HFF-Myc (cell line): ENCODE measurements around the gene RREB1.
A peak's percentile ranks its signal among the peaks of the same experiment; 100 is the strongest.

ENCODE experiments used
- DNase-seq: peaks from one replicate; pipeline ENCODE4 v3.0.0-alpha.2; 2011; ENCODE audit warnings: low read depth; ENCODE audit errors: extremely low read depth
- H3K4me3 ChIP-seq: replicated peaks from 2 replicates; pipeline ENCODE4 v1.5.1; 2011; ENCODE audit warnings: low read depth, mild to moderate bottlenecking, control low read depth, low read length
- CTCF ChIP-seq: IDR thresholded peaks from 2 replicates; pipeline ENCODE4 v1.5.1; 2012; ENCODE audit warnings: mild to moderate bottlenecking, low read depth, low read length, control low read depth; ENCODE audit errors: missing control alignments

The RREB1 gene

GRCh38 chr6:7080311-7080710, 27.4 kb upstream of the RREB1 start:
- TF ChIP-seq CTCF = no peak
- DNase-seq = no peak

GRCh38 chr6:7085911-7086310, 21.9 kb upstream of the RREB1 start:
- no peak for TF ChIP-seq CTCF
- H3K4me3 ChIP-seq = no peak overlapping the region
- no peak for DNase-seq

More at GRCh38 chr6:7080311-7080710, 27.4 kb upstream of the RREB1 start:
- no peak overlapping the region for H3K4me3 ChIP-seq

GRCh38 chr6:7086488-7086887, 21.3 kb upstream of the RREB1 start:
- DNase-seq = no peak
- no peak for TF ChIP-seq CTCF

GRCh38 chr6:7087066-7087465, 20.7 kb upstream of the RREB1 start:
- peak overlapping the region; percentile 18 for H3K4me3 ChIP-seq
- no peak for TF ChIP-seq CTCF
- DNase-seq = no peak

More at GRCh38 chr6:7086488-7086887, 21.3 kb upstream of the RREB1 start:
- H3K4me3 ChIP-seq = peak overlapping the region; percentile 18; the same call in 1 of the 2 replicates

GRCh38 chr6:7087491-7087979, 20.2 kb upstream of the RREB1 start:
- TF ChIP-seq CTCF = no peak
- no peak overlapping the region for H3K4me3 ChIP-seq
- no peak for DNase-seq

GRCh38 chr6:7088076-7088742, 19.6 kb upstream of the RREB1 start:
- DNase-seq = no peak
- no peak overlapping the region for H3K4me3 ChIP-seq
- no peak for TF ChIP-seq CTCF

- no peak for TF ChIP-seq CTCF
Measured at GRCh38 chr6:7098993-7099392, 8.8 kb upstream of the RREB1 start.

More at GRCh38 chr6:7098993-7099392, 8.8 kb upstream of the RREB1 start:
- DNase-seq = no peak
- no peak overlapping the region for H3K4me3 ChIP-seq
